SK-N-SH (cell line): ENCODE data around the gene TRAF2. TPM values are rescaled to one million over a fixed set of nuclear protein-coding genes. Genes with fewer than 3 reads are reported as not detected.

ENCODE experiments used
- CTCF ChIA-PET: fragments of 300-600, 350-600 bp; formaldehyde crosslinking; extraction: SDS; loops from one replicate; lab custom pipeline; 2021; lab: Yijun Ruan, JAX
- POLR2A ChIA-PET: fragments of 350-600 bp; sonication (Branson Sonifier 250); formaldehyde crosslinking; extraction: SDS; loops from one replicate; lab custom pipeline; 2020; ENCODE audit warnings: antibody characterized with exemption, inconsistent platforms; lab: Yijun Ruan, JAX
- DNase-seq: peaks from one replicate; pipeline ENCODE4 v3.0.0; 2012
- H2AFZ ChIP-seq: fragments of 200-600 bp; sonication (generic); 2 replicates; pipeline ENCODE4 v1.8.1; 2016; ENCODE audit warnings: antibody characterized with exemption, mild to moderate bottlenecking, low read depth
- H3F3A ChIP-seq: fragments of 200-600 bp; sonication (generic); replicated peaks from 2 replicates; pipeline ENCODE3; 2016; ENCODE audit warnings: antibody characterized with exemption, mild to moderate bottlenecking; ENCODE audit not compliant: insufficient read depth
- H3K27ac ChIP-seq, 2 experiments: fragments of 200-500 bp in 1 of 2; fragments of 200-600 bp in 1 of 2; sonication (Bioruptor generic) in 1 of 2; sonication (generic), shearing (Covaris generic) in 1 of 2; 2 replicates each; pipeline versions ENCODE4 v1.5.1 to v1.6.1; 2014 to 2016; ENCODE audit warnings: low read depth in 2 of 2, inconsistent platforms in 1 of 2, low read length in 1 of 2, mild to moderate bottlenecking in 1 of 2, mixed read lengths in 1 of 2
- H3K27me3 ChIP-seq: fragments of 200-600 bp; sonication (generic), shearing (Covaris generic); 2 replicates; pipeline ENCODE4 v1.6.1; 2016; ENCODE audit warnings: mixed run types; ENCODE audit not compliant: insufficient read depth
- H3K36me3 ChIP-seq, 2 experiments: fragments of 200-500 bp in 1 of 2; fragments of 200-600 bp in 1 of 2; sonication (Bioruptor generic) in 1 of 2; sonication (generic) in 1 of 2; replicated peaks in 1 of 2; 2 replicates each; pipeline versions ENCODE3 to v1.5.1; 2014 to 2016; ENCODE audit warnings: low read length in 1 of 2, mild to moderate bottlenecking in 1 of 2; ENCODE audit not compliant: insufficient read depth in 2 of 2, control insufficient read depth in 1 of 2
- H3K4me1 ChIP-seq, 2 experiments: fragments of 200-500 bp in 1 of 2; fragments of 200-600 bp in 1 of 2; sonication (Bioruptor generic) in 1 of 2; sonication (generic), shearing (Covaris generic) in 1 of 2; 2 replicates each; pipeline versions ENCODE4 v1.5.1 to v1.6.1; 2014 to 2016; ENCODE audit warnings: low read depth in 1 of 2, low read length in 1 of 2, mixed run types in 1 of 2; ENCODE audit not compliant: insufficient read depth in 2 of 2, control insufficient read depth in 1 of 2
- H3K4me2 ChIP-seq: fragments of 200-600 bp; sonication (generic), shearing (Covaris generic); 2 replicates; pipeline ENCODE4 v1.6.1; 2017; ENCODE audit warnings: mixed run types
- H3K4me3 ChIP-seq, 2 experiments: fragments of 200-500 bp in 1 of 2; fragments of 200-600 bp in 1 of 2; sonication (Bioruptor generic) in 1 of 2; sonication (generic), shearing (Covaris generic) in 1 of 2; 2 replicates each; pipeline versions ENCODE4 v1.5.1 to v1.8.1; 2014 to 2016; ENCODE audit warnings: low read depth in 2 of 2, inconsistent platforms in 1 of 2, low read length in 1 of 2, mild to moderate bottlenecking in 1 of 2, mixed read lengths in 1 of 2, moderate library complexity in 1 of 2
- H3K79me2 ChIP-seq: fragments of 200-600 bp; sonication (generic); 2 replicates; pipeline ENCODE4 v1.8.1; 2017; ENCODE audit warnings: mild to moderate bottlenecking; ENCODE audit not compliant: insufficient read depth
- H3K9ac ChIP-seq: fragments of 200-600 bp; sonication (generic); 2 replicates; pipeline ENCODE4 v1.6.1; 2017; ENCODE audit warnings: mixed run types
- H3K9me2 ChIP-seq: fragments of 200-600 bp; sonication (generic); 2 replicates; pipeline ENCODE4 v1.6.1; 2017; ENCODE audit warnings: mixed run types
- H3K9me3 ChIP-seq: fragments of 200-600 bp; sonication (generic); 2 replicates; pipeline ENCODE4 v1.6.1; 2017; ENCODE audit warnings: mixed run types, mild to moderate bottlenecking, moderate library complexity
- H4K20me1 ChIP-seq: fragments of 200-600 bp; sonication (generic); 2 replicates; pipeline ENCODE4 v1.6.1; 2017; ENCODE audit warnings: mild to moderate bottlenecking, mixed run types; ENCODE audit not compliant: insufficient read depth
- FOXJ3 ChIP-seq: sonication (generic); formaldehyde crosslinking; IDR thresholded peaks from 2 replicates; pipeline ENCODE4 v1.5.1; 2020; ENCODE audit warnings: mild to moderate bottlenecking, missing genetic modification reagents
- FOXM1 ChIP-seq: IDR thresholded peaks from 2 replicates; pipeline ENCODE4 v1.4.0; 2012; ENCODE audit warnings: low read depth, mild to moderate bottlenecking
- GABPA ChIP-seq: IDR thresholded peaks from 2 replicates; pipeline ENCODE4 v1.4.0; 2012; ENCODE audit warnings: low read depth, mild to moderate bottlenecking
- IRF3 ChIP-seq: fragments of 150-350 bp; IDR thresholded peaks from 2 replicates; pipeline ENCODE4 v1.6.1; 2016; ENCODE audit warnings: mild to moderate bottlenecking, low read depth, low read length
- MEF2A ChIP-seq: IDR thresholded peaks from 2 replicates; pipeline ENCODE4 v1.4.0; 2012; ENCODE audit warnings: low read depth, borderline replicate concordance
- NRF1 ChIP-seq: IDR thresholded peaks from 2 replicates; pipeline ENCODE4 v1.6.1; 2012; ENCODE audit warnings: low read depth, mild to moderate bottlenecking, low read length
- PBX3 ChIP-seq: IDR thresholded peaks from 2 replicates; pipeline ENCODE4; 2012
- RAD21 ChIP-seq: IDR thresholded peaks from 2 replicates; pipeline ENCODE4 v1.6.1; 2012; ENCODE audit warnings: mild to moderate bottlenecking, low read length
- RFX5 ChIP-seq: IDR thresholded peaks from 2 replicates; pipeline ENCODE4 v1.6.1; 2012; ENCODE audit warnings: mild to moderate bottlenecking, improper control_type of control experiment, low read length
- SIN3A ChIP-seq: IDR thresholded peaks from 2 replicates; pipeline ENCODE4 v1.6.1; 2012; ENCODE audit warnings: low read depth, mild to moderate bottlenecking, low read length, moderate library complexity, borderline replicate concordance
- SMC3 ChIP-seq: IDR thresholded peaks from 2 replicates; pipeline ENCODE4 v1.6.1; 2012; ENCODE audit warnings: low read depth, low read length, improper control_type of control experiment
- WGBS: methylation state at CpG from one replicate; pipeline ENCODE4 v1.1.6; 2017; ENCODE audit warnings: low lambda C conversion rate; 5-methylcytosine and 5-hydroxymethylcytosine counted together
- polyA plus RNA-seq, 3 experiments: library from polyadenylated mRNA; depleted of rRNA; stranded (reverse); fragments of >200 nt; gene quantifications; 2 replicates each; pipeline ENCODE4 v1.2.3, GENCODE V29; 2012

TRAF2 gene
- polyA plus RNA-seq, 1 of the 3 experiments (the other 2 are of a cell fraction), result 15.4 TPM

GRCh38 chr9:136955943-136956335 lies 69.6 kb downstream of the TRAF2 start:
- Histone ChIP-seq H4K20me1 (no peaks in the 10 kb centered on the region), H3K36me3 (no peaks in the 10 kb centered on the region), H3K27ac (no peak overlapping the region), H3K4me2 (no peak overlapping the region), H3K4me3 (no peak overlapping the region), H3K79me2 (no peaks in the 10 kb centered on the region), H3F3A (no peaks in the 10 kb centered on the region), H3K4me1 (peaks cover 0 to 16% of the 10 kb centered on the region in 2 experiments; a peak in 1 of 4 replicates), H3K9me3 (no peaks in the 10 kb centered on the region), H3K9ac (no peak overlapping the region), H3K27me3 (no peaks in the 10 kb centered on the region), H2AFZ (no peak overlapping the region), H3K9me2 (no peaks in the 10 kb centered on the region)
- TF ChIP-seq RAD21, result no peak
- TF ChIP-seq SIN3A, result no peak
- TF ChIP-seq SMC3, result no peak
- WGBS, result 65% methylated on average over 2 of the region's 9 CpGs
- ChIA-PET POLR2A (no interaction called here), CTCF (interaction anchor here (1.1 to 13.2 kb wide), 2 partner anchors 9 to 77 kb away, joined by 3 to 350 read pairs; partner anchors contain the start of genes ABCA2 and FUT7)
- DNase-seq, result no peak

GRCh38 chr9:136956604-136957003 lies 70.3 kb downstream of the TRAF2 start:
- WGBS, result 66% methylated on average over 4 of the region's 4 CpGs
- Histone ChIP-seq H3K27ac (no peak overlapping the region), H3K9me3 (no peaks in the 10 kb centered on the region), H3K9me2 (no peaks in the 10 kb centered on the region), H3K79me2 (no peaks in the 10 kb centered on the region), H3F3A (no peaks in the 10 kb centered on the region), H3K4me3 (no peak overlapping the region), H3K4me1 (peaks cover 0 to 17% of the 10 kb centered on the region in 2 experiments; a peak in 1 of 4 replicates), H3K36me3 (no peaks in the 10 kb centered on the region), H3K4me2 (no peak overlapping the region), H2AFZ (no peak overlapping the region), H3K9ac (no peak overlapping the region), H3K27me3 (no peaks in the 10 kb centered on the region), H4K20me1 (no peaks in the 10 kb centered on the region)
- POLR2A ChIA-PET, result no interaction called here
- TF ChIP-seq FOXJ3, result no peak
- no peak for TF ChIP-seq SMC3
- TF ChIP-seq FOXM1, result no peak
- TF ChIP-seq MEF2A, result no peak
- TF ChIP-seq PBX3, result no peak
- no peak for TF ChIP-seq NRF1
- TF ChIP-seq RFX5, result no peak
- no peak for TF ChIP-seq IRF3
- TF ChIP-seq GABPA, result no peak
- DNase-seq, result no peak
- CTCF ChIA-PET, result no interaction called here
